B cell (primary cell): ENCODE results near the gene ABHD17B.

ENCODE experiments used
- CTCF ChIP-seq: fragments of 200-600 bp; IDR thresholded peaks from one replicate; pipeline ENCODE4 v1.8.0; 2022; ENCODE audit warnings: antibody characterized with exemption, mild to moderate bottlenecking
- EZH2 ChIP-seq: IDR thresholded peaks from 2 replicates; pipeline ENCODE4 v1.6.1; 2012; ENCODE audit warnings: borderline replicate concordance, low read depth, mild to moderate bottlenecking, moderate library complexity, low read length; ENCODE audit not compliant: insufficient read depth, poor library complexity, severe bottlenecking

GRCh38 chr9:71886541-71886940 lies 24.5 kb downstream of the ABHD17B start:
- TF ChIP-seq CTCF (no peak), EZH2 (no peak)
